ENCODE measurements around the gene HSDL1. TPM values are rescaled to one million over a fixed set of nuclear protein-coding genes. Genes with fewer than 3 reads are reported as not detected.

Gene HSDL1
- total RNA-seq, result 223 TPM

DNA sequence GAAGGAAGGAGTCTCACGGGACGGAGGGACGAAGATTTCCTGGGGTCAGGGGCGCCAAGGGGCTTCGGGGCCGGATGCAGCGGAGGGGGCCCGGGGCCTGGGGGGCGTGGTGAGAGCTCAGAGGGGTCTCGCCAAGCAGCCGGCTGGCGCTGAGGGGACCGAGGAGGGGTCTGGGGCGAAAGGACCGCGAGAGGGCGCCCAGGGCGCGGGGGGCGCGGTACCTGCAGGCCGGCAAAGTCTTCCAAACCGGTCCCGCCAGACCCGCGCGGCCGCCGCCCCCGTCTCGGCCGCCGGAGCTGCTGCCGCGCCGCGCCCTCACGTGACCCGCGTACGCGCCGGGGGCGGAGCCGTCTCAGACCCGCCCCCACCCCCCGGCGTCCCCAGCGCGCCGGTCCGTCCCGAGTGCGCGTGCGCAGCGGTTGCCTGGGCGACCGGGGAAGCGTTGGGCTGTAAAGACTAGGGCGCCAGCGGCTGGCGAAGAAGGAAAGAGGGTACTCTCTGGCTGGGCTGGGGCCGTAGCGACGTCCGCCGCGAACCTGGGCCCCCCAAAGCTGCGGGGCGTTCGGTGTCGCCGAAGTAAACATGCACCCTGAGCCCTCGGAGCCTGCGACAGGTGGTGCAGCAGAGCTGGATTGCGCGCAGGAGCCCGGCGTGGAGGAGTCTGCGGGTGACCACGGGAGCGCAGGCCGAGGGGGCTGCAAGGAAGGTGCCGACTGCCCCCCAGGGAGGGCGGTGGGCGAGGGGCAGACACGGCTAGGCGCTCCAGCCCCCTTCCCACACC, at the start of gene HSDL1, which contains the start of gene DNAAF1:
Gene HSDL1 (minus strand): TSS at position 319 of the 781 bp plus-strand sequence. CDS start 13,856 bp downstream, outside the sequence.
Gene DNAAF1 (plus strand): TSS at position 450 of the 781 bp plus-strand sequence. CDS start 133 bp downstream, at position 583.
- DNase-seq (ENCODE audit: low spot score in 2 of 2) (peak; percentile 97), FAIRE-seq (no peak)

DNA sequence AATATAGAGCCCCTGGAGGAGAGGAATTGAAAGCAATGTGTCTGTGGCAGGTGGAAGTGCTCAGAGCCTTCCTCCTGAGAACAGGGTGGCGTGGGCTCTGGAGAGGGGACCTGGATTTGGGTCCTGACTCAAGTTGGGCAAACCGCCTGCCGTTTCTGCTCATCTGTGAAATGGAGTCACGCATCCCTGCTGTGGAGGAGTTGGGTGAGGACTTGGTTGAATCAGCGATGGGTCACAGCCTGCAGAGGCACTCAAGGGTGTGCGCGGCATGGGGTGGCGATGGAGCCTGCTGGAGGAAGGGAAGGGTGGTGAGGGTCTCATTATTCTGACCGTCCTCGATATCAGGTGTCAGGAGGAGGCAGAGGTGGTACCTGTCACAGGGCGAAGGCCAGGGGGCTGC, 49.0 kb upstream of the HSDL1 start:
- DNase-seq (ENCODE audit: low spot score in 2 of 2) (no peak), FAIRE-seq (no peak)

DNA sequence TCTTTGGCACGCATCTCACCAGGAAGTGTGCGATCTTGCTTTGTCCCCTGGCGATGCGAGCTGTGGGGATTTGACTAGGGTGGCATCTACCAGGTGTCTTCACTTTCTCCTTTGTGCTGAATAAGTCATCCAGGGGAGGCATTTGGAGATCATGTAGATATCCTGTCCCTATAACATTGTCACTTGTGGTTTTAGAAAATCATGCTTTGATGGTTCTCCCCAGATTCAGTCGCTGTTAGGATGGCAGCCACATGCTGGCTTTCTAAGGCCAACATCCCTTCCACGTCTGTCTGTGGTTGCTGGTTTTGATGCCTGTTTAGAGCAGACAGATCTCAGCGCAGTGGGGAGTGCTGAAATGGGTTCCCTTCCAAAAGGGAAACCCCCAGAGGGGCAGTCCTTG, 48.5 kb upstream of the HSDL1 start:
- FAIRE-seq, result no peak
- no peak for DNase-seq (ENCODE audit: low spot score in 2 of 2)

DNA sequence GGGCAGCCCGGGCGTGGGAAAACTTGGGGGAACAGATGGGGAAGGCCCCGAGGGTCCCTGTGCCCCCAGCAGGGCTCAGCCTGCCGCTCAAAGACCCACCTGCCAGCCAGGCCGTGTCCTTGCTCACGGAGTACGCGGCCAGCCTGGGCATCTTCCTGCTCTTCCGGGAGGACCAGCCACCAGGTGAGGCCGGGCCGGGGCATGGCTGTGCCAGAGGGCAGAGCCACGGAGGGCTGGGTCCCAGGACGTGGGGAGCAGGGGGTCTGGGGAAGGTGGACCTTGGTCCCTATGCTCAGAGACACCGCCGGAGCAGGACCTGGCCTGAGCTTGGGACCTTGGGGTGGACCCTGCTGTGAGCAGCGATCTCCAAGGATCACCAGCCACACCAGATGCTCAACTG, 46.5 kb upstream of the HSDL1 start:
- no peak for FAIRE-seq
- DNase-seq (ENCODE audit: low spot score in 2 of 2), result no peak

DNA sequence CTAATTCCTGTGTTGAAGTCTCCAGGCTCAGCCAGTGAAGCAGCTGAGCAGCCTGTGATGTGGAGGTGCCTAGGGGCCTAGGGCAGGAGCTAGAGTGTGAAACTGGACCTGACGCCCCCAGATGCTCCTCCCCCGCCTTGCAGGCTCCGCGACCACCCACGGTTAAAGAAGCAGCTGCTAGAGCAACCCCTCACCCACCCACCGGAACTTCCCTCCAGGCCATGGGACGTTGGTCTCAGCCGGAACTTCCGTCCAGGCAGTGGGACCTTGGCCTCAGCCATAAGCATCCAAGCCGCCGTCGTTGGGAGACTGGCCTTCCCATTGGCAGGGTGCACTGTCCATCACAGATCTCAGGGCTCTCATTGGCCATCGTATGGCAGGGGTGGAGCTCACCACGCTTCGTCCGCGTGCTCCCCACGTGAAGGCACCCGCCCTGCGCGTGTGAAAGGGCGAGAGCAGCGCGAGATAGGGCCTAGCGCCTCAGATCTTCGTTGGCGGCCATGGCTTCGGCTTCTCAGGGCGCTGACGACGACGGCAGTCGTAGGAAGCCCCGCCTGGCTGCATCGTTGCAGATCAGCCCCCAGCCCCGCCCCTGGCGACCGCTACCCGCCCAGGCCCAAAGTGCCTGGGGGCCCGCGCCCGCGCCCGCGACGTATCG, 45.9 kb upstream of the HSDL1 start, which contains the start of gene ADAD2:
Gene ADAD2 (plus strand): TSS at position 427 of the 658 bp plus-strand sequence. CDS start 74 bp downstream, at position 501.
- no peak for FAIRE-seq
- no peak for DNase-seq (ENCODE audit: low spot score in 2 of 2)

DNA sequence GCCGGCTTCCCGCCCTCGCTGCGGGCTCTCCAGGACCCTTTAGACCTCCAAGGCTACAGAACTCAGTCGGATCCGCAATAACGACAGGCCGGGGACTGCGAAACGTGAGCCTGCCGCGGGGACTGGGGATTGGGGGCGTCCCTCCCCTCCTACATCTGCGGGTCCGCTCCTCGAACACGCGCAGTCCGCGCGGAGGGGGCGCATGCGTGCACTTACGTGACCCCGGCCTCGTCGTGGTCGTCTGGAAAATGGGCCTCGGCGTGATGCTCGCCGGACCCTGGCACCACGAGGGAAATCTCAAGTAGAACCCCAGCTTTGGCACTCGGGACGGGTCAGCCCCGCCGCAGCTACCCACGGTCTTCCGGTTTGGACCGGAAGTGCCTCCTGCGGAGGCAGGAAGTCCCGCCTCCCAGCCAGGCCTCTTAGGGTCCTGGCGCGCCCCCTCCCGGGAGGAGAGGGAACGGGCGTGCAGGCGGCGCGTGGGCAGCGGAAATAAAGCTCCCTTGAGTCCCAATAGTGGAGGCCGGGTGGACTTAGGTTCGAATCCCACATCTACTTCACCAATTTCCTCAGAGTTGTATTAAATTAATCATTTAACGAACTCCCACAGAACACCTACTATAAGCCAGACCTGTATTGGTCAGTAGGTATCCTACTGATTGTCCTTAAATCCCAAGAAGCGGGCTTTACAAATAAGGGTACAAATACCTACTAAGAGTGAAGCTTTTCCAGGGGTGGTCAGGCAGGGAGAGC, 41.9 kb upstream of the HSDL1 start, which contains the start of gene TAF1C:
Gene TAF1C (minus strand): TSS at position 373 of the 753 bp plus-strand sequence. CDS start 2,069 bp downstream, outside the sequence.
- no peak for FAIRE-seq
- peak; percentile 96 to 99 for DNase-seq (ENCODE audit: low spot score in 2 of 2)

DNA sequence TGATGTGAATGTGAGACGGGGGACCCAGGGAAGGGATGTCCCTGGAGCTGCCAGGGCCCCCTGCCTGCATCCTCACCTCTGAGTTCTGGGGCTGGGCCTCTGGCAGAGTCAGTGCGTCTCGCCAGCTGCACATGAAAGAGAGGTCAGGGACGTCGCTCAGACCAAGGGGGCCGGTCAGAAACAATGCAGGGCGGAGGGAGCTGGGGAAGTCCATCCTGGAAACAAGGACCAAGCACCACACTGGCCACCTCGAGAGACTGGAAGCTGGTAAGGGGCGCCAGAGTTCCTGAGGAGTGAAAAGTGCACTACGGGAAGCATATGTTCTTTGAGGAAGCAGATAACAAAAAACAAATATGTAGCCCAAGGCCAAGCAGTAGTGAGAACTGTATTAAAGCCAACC, 39.8 kb upstream of the HSDL1 start:
- DNase-seq (ENCODE audit: low spot score in 2 of 2) (peak in 1 of 2 donors; percentile 17), FAIRE-seq (no peak)

DNA sequence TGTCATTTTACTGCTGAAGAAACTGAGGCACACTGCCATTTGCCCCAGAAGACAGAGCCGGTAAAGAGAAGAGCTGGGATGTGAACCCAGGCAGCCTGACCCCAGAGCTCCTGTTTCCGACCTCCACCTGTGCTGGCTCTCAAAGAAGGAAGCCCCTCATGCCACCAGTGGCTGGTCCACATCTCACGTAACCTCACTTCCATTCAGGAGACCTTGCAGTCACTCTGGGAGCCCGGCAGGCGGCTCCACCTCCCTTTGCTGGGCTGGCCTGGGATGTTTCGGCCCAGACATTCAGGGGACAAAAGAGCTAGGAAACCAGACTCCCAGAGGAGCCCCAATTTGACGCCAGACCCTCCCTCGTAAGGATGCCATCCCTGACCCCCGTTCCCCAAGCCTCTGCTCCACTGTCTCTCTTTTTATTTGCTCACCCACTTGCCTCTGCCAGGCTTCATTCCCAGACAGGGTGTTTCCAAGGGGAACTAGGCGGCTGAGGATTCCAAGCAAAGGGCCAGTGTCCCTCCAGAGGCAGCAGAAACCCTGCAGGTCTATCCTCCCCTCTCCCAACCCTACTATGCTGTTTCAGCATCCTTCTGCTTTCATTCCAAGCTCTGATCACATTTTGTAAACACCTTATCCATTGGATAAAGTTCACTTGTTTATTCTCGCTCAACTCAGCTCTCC, 39.1 kb upstream of the HSDL1 start:
- no peak for FAIRE-seq
- DNase-seq (ENCODE audit: low spot score in 2 of 2), result peak in 1 of 2 donors; percentile 26

DNA sequence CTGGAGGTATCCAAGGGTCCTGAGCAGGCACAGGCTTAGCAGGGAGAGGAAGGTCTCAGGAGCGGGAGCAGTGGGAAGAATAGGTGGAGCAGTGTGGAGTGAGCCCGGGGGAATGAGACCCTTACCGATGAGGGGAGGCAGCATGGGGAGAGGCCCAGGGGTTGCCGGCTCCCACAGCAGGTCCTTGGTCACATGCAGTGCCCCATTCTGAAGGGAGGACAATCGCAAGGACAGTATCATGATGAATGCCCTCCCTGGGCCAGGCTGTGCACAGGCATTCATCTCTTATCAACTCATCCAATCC, 38.5 kb upstream of the HSDL1 start:
- no peak for FAIRE-seq

DNA sequence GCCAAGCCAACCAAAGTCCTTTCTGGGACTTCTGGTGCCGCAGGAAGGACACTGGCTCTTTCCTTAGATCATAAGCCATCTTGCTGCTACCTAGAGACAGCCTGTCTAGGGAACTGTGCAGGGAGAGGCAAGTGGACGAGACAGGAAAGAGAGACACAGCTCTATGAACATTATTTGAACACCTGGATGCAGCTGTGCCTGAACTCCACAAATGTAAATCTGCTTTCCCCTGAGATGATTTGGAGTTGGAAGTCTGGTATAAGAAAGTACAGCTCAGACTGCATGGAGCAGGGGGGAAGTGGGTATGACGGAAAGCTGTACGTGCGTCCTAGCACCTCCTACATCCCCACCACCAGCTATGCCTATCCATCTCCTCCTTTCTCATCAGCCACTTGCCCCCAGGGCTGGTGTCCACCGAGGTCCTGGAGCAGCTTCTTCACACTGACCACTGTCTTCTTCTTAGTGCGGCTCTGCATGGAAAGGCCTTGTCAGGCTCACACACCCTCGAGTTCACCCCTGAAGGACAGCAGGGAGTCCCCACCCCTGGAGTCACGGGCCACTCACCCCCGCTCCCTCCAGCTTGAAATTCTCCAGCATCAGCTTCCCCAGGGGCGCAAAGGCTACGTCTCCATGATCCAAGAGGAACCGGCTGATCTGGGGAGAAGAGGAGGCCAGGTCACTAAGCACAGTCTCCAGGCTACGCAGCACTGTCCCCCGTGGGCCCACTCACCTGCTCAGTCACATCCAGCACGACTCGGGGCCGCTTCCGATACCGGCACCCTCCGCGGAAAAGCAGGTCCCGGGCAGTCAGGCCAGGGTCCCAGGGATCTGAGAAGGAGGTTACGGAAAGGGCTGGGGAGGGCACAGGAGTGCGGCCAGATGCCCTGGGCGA, 37.9 kb upstream of the HSDL1 start:
- FAIRE-seq (no peak), DNase-seq (ENCODE audit: low spot score in 2 of 2) (no peak)

More for the DNA sequence above, 38.5 kb upstream of the HSDL1 start:
- peak in 1 of 2 donors; percentile 17 for DNase-seq (ENCODE audit: low spot score in 2 of 2)

DNA sequence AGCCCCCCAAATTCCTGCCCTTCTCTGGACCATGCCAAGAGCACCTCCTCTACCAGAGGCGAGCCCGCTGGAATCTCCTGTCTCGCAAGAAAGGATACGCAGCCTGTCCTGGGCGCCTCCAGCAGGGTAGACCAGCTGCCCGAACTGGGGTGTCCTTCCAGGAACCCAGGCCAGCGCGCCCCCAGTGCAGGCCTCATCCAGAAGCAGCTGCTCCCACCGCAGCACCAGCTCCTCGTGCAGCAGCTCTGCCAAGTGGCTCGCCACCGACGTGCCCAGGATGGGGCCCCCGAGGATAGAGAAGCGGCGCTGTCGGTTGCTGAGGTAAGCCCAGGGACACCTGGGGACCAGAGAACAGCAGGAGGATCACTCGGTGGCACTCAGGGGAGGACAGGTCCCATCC, 37.1 kb upstream of the HSDL1 start:
- DNase-seq (ENCODE audit: low spot score in 2 of 2) (no peak), FAIRE-seq (no peak)

DNA sequence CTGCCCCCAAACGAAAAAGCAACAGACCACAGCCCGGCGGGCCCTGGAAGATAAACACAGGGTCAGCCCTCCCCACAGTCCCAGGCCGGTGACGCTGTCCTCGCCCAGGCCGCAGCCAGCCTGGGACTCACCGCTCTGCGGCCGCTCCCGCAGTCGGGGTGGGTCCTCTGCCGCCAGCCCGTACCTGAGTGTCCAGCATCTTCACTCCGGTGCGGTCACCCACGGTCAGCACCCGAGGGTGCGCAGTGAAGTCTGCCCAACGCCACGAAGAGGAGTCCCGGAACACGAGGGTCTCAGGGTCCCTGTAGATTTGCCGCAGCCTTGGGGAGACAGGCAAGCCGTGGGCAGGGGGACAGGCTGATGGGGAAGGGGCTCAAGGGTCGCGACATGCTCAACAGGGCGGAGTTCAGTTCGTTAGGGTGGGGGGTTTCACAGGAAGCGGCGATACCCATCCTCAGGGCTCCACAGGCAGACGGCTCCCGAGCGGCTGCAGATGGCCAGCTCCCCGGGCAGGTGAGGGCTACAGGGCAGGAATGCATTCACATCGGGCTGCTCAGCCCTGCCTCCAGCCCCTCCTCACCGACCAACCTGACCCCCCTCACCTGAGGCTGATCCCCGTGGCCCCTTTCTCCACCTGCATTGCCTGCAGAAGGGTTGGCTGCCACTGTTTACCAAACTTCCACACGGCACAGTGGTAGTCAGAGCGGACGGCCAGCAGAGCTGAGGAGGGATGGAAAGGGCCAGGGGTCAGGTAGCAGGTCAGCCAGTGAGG, 36.4 kb upstream of the HSDL1 start:
- FAIRE-seq, result no peak
- DNase-seq (ENCODE audit: low spot score in 2 of 2), result no peak

DNA sequence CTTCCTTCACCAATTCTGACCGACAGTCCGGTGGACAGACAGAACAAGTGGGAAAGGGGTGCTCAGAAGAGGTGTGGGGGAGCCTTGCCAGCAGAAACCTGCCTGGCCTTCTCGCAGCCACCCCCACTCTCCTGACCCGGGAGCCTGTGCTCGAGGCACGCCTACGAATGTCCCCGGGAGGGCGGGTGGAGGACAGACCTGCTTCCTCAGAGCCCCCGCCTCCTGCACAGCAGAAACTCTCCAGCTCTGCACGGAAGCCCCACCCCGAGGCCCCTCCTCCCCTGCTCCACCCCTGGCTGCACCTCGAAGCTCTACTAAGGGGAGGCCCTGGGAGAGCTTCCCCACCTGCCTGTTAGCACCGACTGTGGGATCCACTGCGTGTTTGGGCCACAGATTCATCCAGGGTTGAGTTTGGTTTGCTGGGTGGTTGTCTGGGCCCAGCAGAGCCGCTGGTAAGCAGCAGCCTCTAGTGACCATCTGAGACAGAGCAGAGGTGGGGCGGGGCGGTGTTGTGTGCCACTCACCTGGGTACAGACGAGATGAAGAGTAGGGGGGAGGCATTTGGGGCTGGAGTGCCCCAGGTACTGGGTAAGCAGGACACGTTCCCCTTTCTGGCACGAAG, 35.7 kb upstream of the HSDL1 start:
- DNase-seq (ENCODE audit: low spot score in 2 of 2), result peak in 1 of 2 donors; percentile 21
- FAIRE-seq, result no peak

DNA sequence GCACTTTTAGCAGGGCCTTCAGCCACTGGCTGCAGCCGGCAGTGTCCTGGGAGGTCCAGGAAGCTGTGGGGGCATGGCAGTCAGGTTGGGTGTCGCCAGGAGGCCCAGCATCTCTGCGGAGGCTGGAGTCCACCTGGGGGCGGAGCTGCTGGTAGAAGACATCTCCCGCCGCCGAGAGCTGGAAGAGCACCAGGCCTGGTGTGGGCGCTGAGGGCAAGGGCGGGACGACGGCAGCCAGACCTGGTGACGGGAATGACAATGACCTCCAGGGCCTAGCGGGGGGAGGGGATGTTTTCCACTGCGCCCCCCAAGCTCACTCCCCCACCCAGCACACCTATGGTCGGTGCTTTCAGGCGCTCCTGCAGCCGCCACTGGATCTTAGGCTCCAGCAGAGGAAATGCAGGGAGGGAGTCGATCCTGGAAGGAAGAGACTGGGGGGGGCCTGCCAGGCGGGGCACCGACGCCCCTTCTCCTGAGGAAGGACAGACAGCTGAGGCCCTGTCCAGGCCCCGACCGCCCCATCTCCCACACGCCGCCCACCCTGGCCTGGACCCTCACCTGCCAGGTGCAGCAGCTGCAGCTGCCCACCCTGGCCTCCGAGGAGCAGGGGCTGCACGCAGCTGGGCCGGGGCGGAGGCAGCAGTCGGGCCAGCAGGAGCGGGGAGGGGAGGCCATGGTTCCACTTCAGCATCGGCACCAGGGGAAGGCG, 34.8 kb upstream of the HSDL1 start:
- FAIRE-seq, result no peak
- no peak for DNase-seq (ENCODE audit: low spot score in 2 of 2)

DNA sequence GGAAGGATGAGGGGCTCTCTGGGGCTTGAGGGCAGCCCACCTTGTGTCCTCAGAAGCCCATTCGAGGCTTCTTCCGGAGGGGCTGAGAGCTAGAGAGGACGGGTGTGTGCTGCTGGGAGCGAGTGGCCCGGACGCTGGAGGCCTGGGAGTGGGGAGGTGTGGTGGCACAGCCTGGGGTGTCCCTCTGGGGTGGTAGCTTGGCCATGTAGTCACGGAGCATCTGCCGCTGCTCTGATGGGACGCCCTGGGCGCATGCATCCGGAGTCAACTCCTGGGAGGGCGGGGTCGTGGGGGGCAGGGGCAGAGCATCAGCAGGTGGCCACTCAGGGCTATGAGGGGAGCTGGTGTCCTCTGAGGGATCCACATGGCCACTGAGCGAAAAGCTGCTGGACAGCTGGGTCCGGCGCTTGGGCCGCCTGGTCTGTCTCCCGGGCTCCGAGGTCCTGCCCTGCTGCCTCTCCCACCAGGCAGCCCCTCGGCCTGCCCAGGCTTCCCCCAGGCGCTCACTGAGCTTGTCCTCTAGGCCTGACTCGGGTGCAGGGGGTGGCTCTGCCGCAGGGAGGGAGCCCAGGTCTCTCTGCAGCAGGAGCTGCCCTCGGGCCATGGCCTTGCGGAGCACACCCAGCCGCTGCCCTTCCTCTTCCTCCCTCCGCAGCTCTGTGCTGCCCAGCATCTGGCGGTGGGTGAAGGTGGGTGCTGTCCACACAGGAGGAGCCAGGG, 34.1 kb upstream of the HSDL1 start:
- no peak for FAIRE-seq
- DNase-seq (ENCODE audit: low spot score in 2 of 2), result peak in 1 of 2 donors; percentile 12

DNA sequence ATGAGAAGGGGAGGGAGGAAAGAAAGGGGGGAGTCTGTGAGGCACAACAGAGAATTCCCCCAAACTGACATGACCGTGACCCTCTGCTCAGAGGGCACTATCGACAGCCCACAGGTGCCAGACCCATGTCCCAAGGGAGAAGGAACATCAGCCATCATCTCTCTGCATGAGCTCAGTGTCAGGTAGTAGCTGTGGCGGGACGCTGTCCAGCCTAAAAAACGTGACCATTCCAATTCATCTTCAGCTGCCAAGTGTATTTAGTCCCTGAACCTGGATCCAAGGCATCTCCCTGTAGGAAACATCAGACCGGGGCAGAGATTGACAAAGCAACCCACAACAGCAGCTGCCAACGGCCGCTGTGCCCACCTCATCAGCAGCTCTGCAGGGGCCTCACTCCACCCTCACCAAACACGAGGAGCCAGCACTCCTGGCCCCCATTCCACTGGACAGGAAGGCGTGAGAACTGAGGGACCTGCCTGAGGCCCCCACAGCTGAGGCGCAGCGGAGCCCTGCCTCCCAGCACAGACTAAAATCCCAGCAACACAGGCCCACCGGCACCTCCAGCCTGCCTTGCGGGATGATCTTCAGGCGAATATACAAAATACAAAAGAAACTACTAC, 33.3 kb upstream of the HSDL1 start:
- DNase-seq (ENCODE audit: low spot score in 2 of 2) (peak in 1 of 2 donors; percentile 14), FAIRE-seq (no peak)

DNA sequence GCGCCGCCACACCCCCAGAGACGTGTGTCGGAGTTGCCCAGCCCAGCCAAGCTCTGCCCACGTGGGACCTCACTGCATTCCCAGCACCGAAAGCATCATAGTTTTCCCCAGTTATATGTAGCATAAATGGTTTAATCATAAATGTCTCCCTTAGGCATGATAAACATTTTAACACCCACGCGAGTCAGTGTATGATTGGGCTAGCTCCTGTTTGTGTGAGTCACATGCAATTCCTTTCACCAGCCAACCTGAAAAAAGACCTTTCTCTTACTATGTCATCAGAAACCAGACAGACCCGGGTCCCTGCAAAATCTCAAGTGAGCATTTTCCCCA, 32.7 kb upstream of the HSDL1 start:
- no peak for DNase-seq (ENCODE audit: low spot score in 2 of 2)
- FAIRE-seq, result no peak

All from frontal cortex (tissue), 4 donors.